GM12892 (cell line): ENCODE data around the gene SLC18A2.

Source experiments
- DNase-seq: peaks from one replicate; pipeline ENCODE4 v3.0.0; 2011; ENCODE audit not compliant: insufficient read length
- FAIRE-seq: peaks from 2 replicates; lab custom pipeline; 2011; peaks lifted over from hg19 to GRCh38; lab: Jason Lieb, UNC
- POLR2A ChIP-seq: IDR thresholded peaks from 2 replicates; pipeline ENCODE4 v1.6.1; 2011; ENCODE audit warnings: low read depth, low read length, control low read depth
- POLR2AphosphoS5 ChIP-seq: IDR thresholded peaks from 2 replicates; pipeline ENCODE4 v1.6.1; 2011; ENCODE audit warnings: low read depth, low read length, control low read depth
- TAF1 ChIP-seq: IDR thresholded peaks from 2 replicates; pipeline ENCODE4 v1.6.1; 2011; ENCODE audit warnings: low read depth, mild to moderate bottlenecking, control low read depth, low read length, borderline replicate concordance

The SLC18A2 gene

GRCh38 chr10:117255835-117256460, 15.0 kb downstream of the SLC18A2 start:
- FAIRE-seq (no peak), DNase-seq (no peak)
- TF ChIP-seq POLR2AphosphoS5 (no peak), TAF1 (no peak), POLR2A (no peak)

- no peak for FAIRE-seq
- no peak for TF ChIP-seq POLR2AphosphoS5
- no peak for TF ChIP-seq POLR2A
- TF ChIP-seq TAF1 = no peak
- DNase-seq = no peak
These were observed 16.0 kb downstream of the SLC18A2 start for GRCh38 chr10:117256910-117257309.

- DNase-seq (no peak), FAIRE-seq (no peak)
- TF ChIP-seq POLR2A (no peak), POLR2AphosphoS5 (no peak), TAF1 (no peak)
These were observed 16.8 kb downstream of the SLC18A2 start for GRCh38 chr10:117257721-117258120.

- FAIRE-seq = no peak
- TF ChIP-seq TAF1 = no peak
- TF ChIP-seq POLR2A = no peak
- TF ChIP-seq POLR2AphosphoS5 = no peak
- no peak for DNase-seq
These were observed 18.4 kb downstream of the SLC18A2 start for GRCh38 chr10:117259279-117259678.

- DNase-seq (no peak), FAIRE-seq (no peak)
These were observed 19.2 kb downstream of the SLC18A2 start for GRCh38 chr10:117260084-117260483.

GRCh38 chr10:117261501-117261900, 20.6 kb downstream of the SLC18A2 start:
- FAIRE-seq (no peak), DNase-seq (no peak)
- no peak for TF ChIP-seq POLR2A
- no peak for TF ChIP-seq TAF1
- TF ChIP-seq POLR2AphosphoS5 = no peak

More at GRCh38 chr10:117260084-117260483, 19.2 kb downstream of the SLC18A2 start:
- TF ChIP-seq POLR2A (no peak), POLR2AphosphoS5 (no peak), TAF1 (no peak)

GRCh38 chr10:117262291-117262902, 21.5 kb downstream of the SLC18A2 start:
- DNase-seq (no peak), FAIRE-seq (no peak)
- no peak for TF ChIP-seq POLR2A

GRCh38 chr10:117262903-117263293, 22.0 kb downstream of the SLC18A2 start:
- FAIRE-seq = no peak
- TF ChIP-seq POLR2A (no peak), TAF1 (no peak), POLR2AphosphoS5 (no peak)
- no peak for DNase-seq

GRCh38 chr10:117264782-117265181, 23.9 kb downstream of the SLC18A2 start:
- FAIRE-seq (no peak), DNase-seq (no peak)
- TF ChIP-seq POLR2AphosphoS5 = no peak
- no peak for TF ChIP-seq TAF1
- no peak for TF ChIP-seq POLR2A

- DNase-seq = no peak
- no peak for TF ChIP-seq POLR2A
- no peak for TF ChIP-seq POLR2AphosphoS5
- no peak for TF ChIP-seq TAF1
- no peak for FAIRE-seq
These were observed 25.5 kb downstream of the SLC18A2 start for GRCh38 chr10:117266400-117266799.

GRCh38 chr10:117266812-117267211, 25.9 kb downstream of the SLC18A2 start:
- no peak for FAIRE-seq
- no peak for TF ChIP-seq TAF1
- TF ChIP-seq POLR2A = no peak
- TF ChIP-seq POLR2AphosphoS5 = no peak

GRCh38 chr10:117268258-117268657, 27.3 kb downstream of the SLC18A2 start:
- TF ChIP-seq POLR2AphosphoS5 (no peak), POLR2A (no peak), TAF1 (no peak)
- no peak for DNase-seq
- FAIRE-seq = no peak

More at GRCh38 chr10:117266812-117267211, 25.9 kb downstream of the SLC18A2 start:
- no peak for DNase-seq
